Kidney capillary endothelial cell (primary cell): ENCODE measurements around the gene ANKRD30B.
"Not testable (repeated sequence)": the region's sequence is repeated elsewhere in the genome, so short reads cannot be mapped to it uniquely, and the experiment has no call there.

ENCODE experiments used
- DNase-seq: peaks from one replicate; pipeline ENCODE4 v3.0.0-alpha.2; 2018; ENCODE audit warnings: low spot score

Gene ANKRD30B

GRCh38 chr18:14856256-14856655 is 108.3 kb downstream of the ANKRD30B start:
- DNase-seq = not testable (repeated sequence)

- not testable (repeated sequence) for DNase-seq
These were observed 110.5 kb downstream of the ANKRD30B start for GRCh38 chr18:14858514-14858913.

- DNase-seq = not testable (repeated sequence)
These were observed 112.0 kb downstream of the ANKRD30B start for GRCh38 chr18:14859995-14860394.

- not testable (repeated sequence) for DNase-seq
These were observed 118.5 kb downstream of the ANKRD30B start for GRCh38 chr18:14866426-14866825.

- DNase-seq = not testable (repeated sequence)
These were observed 120.0 kb downstream of the ANKRD30B start for GRCh38 chr18:14867988-14868387.

- DNase-seq = not testable (repeated sequence)
These were observed 120.9 kb downstream of the ANKRD30B start for GRCh38 chr18:14868825-14869224.

- not testable (repeated sequence) for DNase-seq
These were observed 130.9 kb downstream of the ANKRD30B start for GRCh38 chr18:14878826-14879225.

- no peak for DNase-seq
These were observed 152.5 kb downstream of the ANKRD30B start for GRCh38 chr18:14900435-14900834.
